ENCODE data around the gene MEIS2.

MEIS2 gene

GRCh38 chr15:36941798-36942197 is 158.6 kb downstream of the MEIS2 start:
- no peak for TF ChIP-seq CTCF (IDR thresholded peaks at IDR 0.05; ENCODE audit: borderline replicate concordance, extremely low read depth, low read length, poor library complexity, severe bottlenecking)
- no peak for TF ChIP-seq EZH2 (IDR thresholded peaks at IDR 0.05; ENCODE audit: borderline replicate concordance, low read depth, low read length, severe bottlenecking)
- H3K27ac ChIP-seq (ENCODE audit: low read length) = no peak overlapping the region
- H3K9me3 ChIP-seq (ENCODE audit: insufficient read depth, low read length, severe bottlenecking) = no peaks in the 10 kb centered on the region
- no peaks in the 10 kb centered on the region for H3K36me3 ChIP-seq (ENCODE audit: insufficient read depth, low read length)
- no peak overlapping the region for H3K4me2 ChIP-seq (ENCODE audit: insufficient read depth, low read length)
- no peak overlapping the region for H2AFZ ChIP-seq (ENCODE audit: low read depth, low read length)
- H3K79me2 ChIP-seq (ENCODE audit: insufficient read depth, low read length) = no peaks in the 10 kb centered on the region
- no peak overlapping the region for H3K4me3 ChIP-seq (ENCODE audit: low read depth in 1 of 2, low read length in 2 of 2)
- H3K9ac ChIP-seq (ENCODE audit: low read depth, low read length) = no peak overlapping the region
- no peak for DNase-seq
- no peaks in the 10 kb centered on the region for H4K20me1 ChIP-seq (ENCODE audit: insufficient read depth, low read length)
- no peaks in the 10 kb centered on the region for H3K4me1 ChIP-seq (ENCODE audit: insufficient read depth, low read length)
- ATAC-seq (ENCODE audit: insufficient read depth, low read depth) = no peak
- H3K27me3 ChIP-seq (ENCODE audit: insufficient read depth, low read length, poor library complexity) = no peaks in the 10 kb centered on the region

GRCh38 chr15:36940636-36941260 is 159.6 kb downstream of the MEIS2 start:
- H3K36me3 ChIP-seq (ENCODE audit: insufficient read depth, low read length) = no peaks in the 10 kb centered on the region
- H3K9me3 ChIP-seq (ENCODE audit: insufficient read depth, low read length, severe bottlenecking) = no peaks in the 10 kb centered on the region
- no peaks in the 10 kb centered on the region for H3K4me1 ChIP-seq (ENCODE audit: insufficient read depth, low read length)
- no peak overlapping the region for H3K9ac ChIP-seq (ENCODE audit: low read depth, low read length)
- no peak overlapping the region for H3K4me3 ChIP-seq (ENCODE audit: low read depth in 1 of 2, low read length in 2 of 2)
- H3K27me3 ChIP-seq (ENCODE audit: insufficient read depth, low read length, poor library complexity) = no peaks in the 10 kb centered on the region
- no peak for DNase-seq
- no peak overlapping the region for H2AFZ ChIP-seq (ENCODE audit: low read depth, low read length)
- no peak overlapping the region for H3K4me2 ChIP-seq (ENCODE audit: insufficient read depth, low read length)
- H3K79me2 ChIP-seq (ENCODE audit: insufficient read depth, low read length) = no peaks in the 10 kb centered on the region
- H4K20me1 ChIP-seq (ENCODE audit: insufficient read depth, low read length) = no peaks in the 10 kb centered on the region
- TF ChIP-seq CTCF (IDR thresholded peaks at IDR 0.05; ENCODE audit: borderline replicate concordance, extremely low read depth, low read length, poor library complexity, severe bottlenecking) = no peak
- TF ChIP-seq EZH2 (IDR thresholded peaks at IDR 0.05; ENCODE audit: borderline replicate concordance, low read depth, low read length, severe bottlenecking) = no peak
- no peak overlapping the region for H3K27ac ChIP-seq (ENCODE audit: low read length)
- ATAC-seq (ENCODE audit: insufficient read depth, low read depth) = no peak

GRCh38 chr15:36940219-36940618 is 160.1 kb downstream of the MEIS2 start:
- no peak for ATAC-seq (ENCODE audit: insufficient read depth, low read depth)

More at GRCh38 chr15:36940219-36940618, 160.1 kb downstream of the MEIS2 start:
- DNase-seq = no peak
- H3K9ac ChIP-seq (ENCODE audit: low read depth, low read length) = no peak overlapping the region
- H4K20me1 ChIP-seq (ENCODE audit: insufficient read depth, low read length) = no peaks in the 10 kb centered on the region
- H3K27me3 ChIP-seq (ENCODE audit: insufficient read depth, low read length, poor library complexity) = no peaks in the 10 kb centered on the region
- no peaks in the 10 kb centered on the region for H3K79me2 ChIP-seq (ENCODE audit: insufficient read depth, low read length)
- no peaks in the 10 kb centered on the region for H3K9me3 ChIP-seq (ENCODE audit: insufficient read depth, low read length, severe bottlenecking)
- H3K4me2 ChIP-seq (ENCODE audit: insufficient read depth, low read length) = no peak overlapping the region
- H3K4me3 ChIP-seq (ENCODE audit: low read depth in 1 of 2, low read length in 2 of 2) = no peak overlapping the region
- H3K4me1 ChIP-seq (ENCODE audit: insufficient read depth, low read length) = no peaks in the 10 kb centered on the region
- H2AFZ ChIP-seq (ENCODE audit: low read depth, low read length) = no peak overlapping the region
- H3K27ac ChIP-seq (ENCODE audit: low read length) = no peak overlapping the region
- TF ChIP-seq CTCF (IDR thresholded peaks at IDR 0.05; ENCODE audit: borderline replicate concordance, extremely low read depth, low read length, poor library complexity, severe bottlenecking) (no peak), EZH2 (IDR thresholded peaks at IDR 0.05; ENCODE audit: borderline replicate concordance, low read depth, low read length, severe bottlenecking) (no peak)
- H3K36me3 ChIP-seq (ENCODE audit: insufficient read depth, low read length) = no peaks in the 10 kb centered on the region

Data from DND-41 (cell line).